Keratinocyte (primary cell): ENCODE results near the gene NOG. TPM values are rescaled to one million over a fixed set of nuclear protein-coding genes. Genes with fewer than 3 reads are reported as not detected.

Source experiments
- DNase-seq: peaks from one replicate; pipeline ENCODE4 v3.0.0-alpha.2; 2011; ENCODE audit warnings: low read depth, missing footprints, low spot score
- FAIRE-seq: peaks from 2 replicates; lab custom pipeline; 2011; peaks lifted over from hg19 to GRCh38; lab: Jason Lieb, UNC
- H2AFZ ChIP-seq: 2 replicates; pipeline ENCODE4 v1.6.0; 2012; ENCODE audit warnings: low read length, control low read depth, inconsistent platforms; ENCODE audit not compliant: control insufficient read depth
- H3K27ac ChIP-seq: 2 replicates; pipeline ENCODE4 v1.5.1; 2011; ENCODE audit warnings: low read length; ENCODE audit not compliant: control insufficient read depth, insufficient read depth
- H3K27me3 ChIP-seq: 3 replicates; pipeline ENCODE4 v1.6.0; 2011; ENCODE audit warnings: low read length; ENCODE audit not compliant: control insufficient read depth, insufficient read depth; ENCODE audit errors: extremely low read depth
- H3K36me3 ChIP-seq, 2 experiments: 2 replicates in 1 of 2; 3 replicates in 1 of 2; pipeline ENCODE4 v1.5.1; 2011; ENCODE audit warnings: low read length in 2 of 2, mild to moderate bottlenecking in 1 of 2; ENCODE audit not compliant: control insufficient read depth in 2 of 2, insufficient read depth in 2 of 2; ENCODE audit errors: extremely low read depth in 1 of 2
- H3K4me1 ChIP-seq: 3 replicates; pipeline ENCODE4 v1.5.1; 2011; ENCODE audit warnings: low read length; ENCODE audit not compliant: control insufficient read depth, insufficient read depth; ENCODE audit errors: extremely low read depth
- H3K4me2 ChIP-seq: 3 replicates; pipeline ENCODE4 v1.6.0; 2011; ENCODE audit warnings: low read depth, low read length; ENCODE audit not compliant: control insufficient read depth, insufficient read depth; ENCODE audit errors: extremely low read depth
- H3K4me3 ChIP-seq, 3 experiments: fragments of 200-600 bp in 1 of 3; sonication (generic) in 1 of 3; 2 replicates in 2 of 3; 3 replicates in 1 of 3; pipeline ENCODE4 v1.5.1; 2011 to 2016; ENCODE audit warnings: low read length in 3 of 3, mild to moderate bottlenecking in 3 of 3, control low read depth in 2 of 3, inconsistent platforms in 1 of 3, low read depth in 1 of 3, mixed read lengths in 1 of 3, mixed run types in 1 of 3, moderate library complexity in 1 of 3; ENCODE audit not compliant: control insufficient read depth in 2 of 3, insufficient read depth in 2 of 3; ENCODE audit errors: extremely low read depth in 1 of 3
- H3K79me2 ChIP-seq: 2 replicates; pipeline ENCODE4 v1.6.0; 2012; ENCODE audit warnings: low read length; ENCODE audit not compliant: control insufficient read depth, insufficient read depth
- H3K9ac ChIP-seq: 3 replicates; pipeline ENCODE4 v1.6.0; 2011; ENCODE audit warnings: low read length; ENCODE audit not compliant: control insufficient read depth, insufficient read depth; ENCODE audit errors: extremely low read depth
- H3K9me1 ChIP-seq: 3 replicates; pipeline ENCODE4 v1.6.0; 2011; ENCODE audit warnings: low read length; ENCODE audit not compliant: control insufficient read depth, insufficient read depth; ENCODE audit errors: extremely low read depth
- H3K9me3 ChIP-seq: 2 replicates; pipeline ENCODE4 v1.5.1; 2012; ENCODE audit warnings: low read depth, low read length; ENCODE audit not compliant: control insufficient read depth
- H4K20me1 ChIP-seq: 3 replicates; pipeline ENCODE4 v1.6.0; 2011; ENCODE audit warnings: low read length; ENCODE audit not compliant: control insufficient read depth, insufficient read depth; ENCODE audit errors: extremely low read depth
- EZH2 ChIP-seq: IDR thresholded peaks from one replicate; pipeline ENCODE4 v1.6.1; 2012; ENCODE audit warnings: inconsistent platforms, mild to moderate bottlenecking, low read length, moderate library complexity
- dilution Hi-C: fragments of 300-500 bp; cut with MboI; formaldehyde crosslinking; loops from one replicate; pipeline ENCODE4 v1.7.0; 2020; ENCODE audit warnings: low sequenced_read_pairs; ENCODE audit not compliant: extremely low pct_ligation_motif_present
- polyA plus RNA-seq, 5 experiments: library from polyadenylated mRNA; depleted of rRNA in 3 of 5; stranded (reverse) in 3 of 5; stranded (forward) in 1 of 5; unstranded in 1 of 5; fragments of >200 nt; gene quantifications; 1 replicate in 1 of 5; 2 replicates in 3 of 5; 3 replicates in 1 of 5; pipeline versions ENCODE4 v1.2.1 to v1.2.3, GENCODE V29; 2011 to 2012; ENCODE audit warnings: missing spikeins in 2 of 5, low read depth in 1 of 5, low replicate concordance in 1 of 5
- TF ChIP-seq, protein P1 (sequence below), 3 experiments: IDR thresholded peaks in 1 of 3; conservative IDR thresholded peaks in 1 of 3; optimal IDR thresholded peaks in 1 of 3; 2 replicates in 2 of 3; 3 replicates in 1 of 3; pipeline versions ENCODE3 to v1.5.1; 2011; ENCODE audit warnings: low read length in 3 of 3, mild to moderate bottlenecking in 3 of 3, moderate library complexity in 2 of 3, control low read depth in 1 of 3, inconsistent platforms in 1 of 3; ENCODE audit not compliant: insufficient read depth in 2 of 3; ENCODE audit errors: extremely low read depth in 1 of 3

The NOG gene
- polyA plus RNA-seq, 1 donor (not counting 4 experiments of a cell fraction or from before 2014, with no cell fraction given) = 0.68 TPM

- no peak overlapping the region for H2AFZ ChIP-seq
- no peak overlapping the region for H3K9ac ChIP-seq
- DNase-seq = no peak
- H3K79me2 ChIP-seq = no peaks in the 10 kb centered on the region
- dilution Hi-C loops = no loop called here
- no peaks in the 10 kb centered on the region for H3K36me3 ChIP-seq
- H3K4me1 ChIP-seq = no peaks in the 10 kb centered on the region
- no peak for FAIRE-seq
- no peaks in the 10 kb centered on the region for H3K9me1 ChIP-seq
- H3K27ac ChIP-seq = no peak overlapping the region
- H3K4me2 ChIP-seq = no peak overlapping the region
- no peaks in the 10 kb centered on the region for H4K20me1 ChIP-seq
- no peaks in the 10 kb centered on the region for H3K9me3 ChIP-seq
- H3K27me3 ChIP-seq = peaks cover 8% of the 10 kb centered on the region
- no peak overlapping the region for H3K4me3 ChIP-seq
- no peak for TF ChIP-seq EZH2
- TF ChIP-seq, protein P1, sequence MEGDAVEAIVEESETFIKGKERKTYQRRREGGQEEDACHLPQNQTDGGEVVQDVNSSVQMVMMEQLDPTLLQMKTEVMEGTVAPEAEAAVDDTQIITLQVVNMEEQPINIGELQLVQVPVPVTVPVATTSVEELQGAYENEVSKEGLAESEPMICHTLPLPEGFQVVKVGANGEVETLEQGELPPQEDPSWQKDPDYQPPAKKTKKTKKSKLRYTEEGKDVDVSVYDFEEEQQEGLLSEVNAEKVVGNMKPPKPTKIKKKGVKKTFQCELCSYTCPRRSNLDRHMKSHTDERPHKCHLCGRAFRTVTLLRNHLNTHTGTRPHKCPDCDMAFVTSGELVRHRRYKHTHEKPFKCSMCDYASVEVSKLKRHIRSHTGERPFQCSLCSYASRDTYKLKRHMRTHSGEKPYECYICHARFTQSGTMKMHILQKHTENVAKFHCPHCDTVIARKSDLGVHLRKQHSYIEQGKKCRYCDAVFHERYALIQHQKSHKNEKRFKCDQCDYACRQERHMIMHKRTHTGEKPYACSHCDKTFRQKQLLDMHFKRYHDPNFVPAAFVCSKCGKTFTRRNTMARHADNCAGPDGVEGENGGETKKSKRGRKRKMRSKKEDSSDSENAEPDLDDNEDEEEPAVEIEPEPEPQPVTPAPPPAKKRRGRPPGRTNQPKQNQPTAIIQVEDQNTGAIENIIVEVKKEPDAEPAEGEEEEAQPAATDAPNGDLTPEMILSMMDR (optimal IDR thresholded peaks at IDR 0.05 in 1 of 3, IDR thresholded peaks at IDR 0.05 in 1 of 3, conservative IDR thresholded peaks at IDR 0.05 in 1 of 3; ENCODE audit: extremely low read depth in 1 of 3, insufficient read depth in 2 of 3, low read length in 3 of 3) = no peak
Measured at GRCh38 chr17:56630202-56630601, 36.7 kb downstream of the NOG start.

- dilution Hi-C loops = no loop called here
- no peak for FAIRE-seq
- no peak overlapping the region for H3K4me2 ChIP-seq
- no peaks in the 10 kb centered on the region for H3K4me1 ChIP-seq
- no peak overlapping the region for H3K9ac ChIP-seq
- H3K27me3 ChIP-seq = peaks cover 23% of the 10 kb centered on the region
- H3K36me3 ChIP-seq = no peaks in the 10 kb centered on the region
- no peaks in the 10 kb centered on the region for H3K9me1 ChIP-seq
- H3K79me2 ChIP-seq = no peaks in the 10 kb centered on the region
- no peak for DNase-seq
- no peak overlapping the region for H3K27ac ChIP-seq
- H3K4me3 ChIP-seq = no peak overlapping the region
- no peaks in the 10 kb centered on the region for H4K20me1 ChIP-seq
- no peaks in the 10 kb centered on the region for H3K9me3 ChIP-seq
- TF ChIP-seq, protein P1 (optimal IDR thresholded peaks at IDR 0.05 in 1 of 3, IDR thresholded peaks at IDR 0.05 in 1 of 3, conservative IDR thresholded peaks at IDR 0.05 in 1 of 3; ENCODE audit: extremely low read depth in 1 of 3, insufficient read depth in 2 of 3, low read length in 3 of 3) = no peak
- no peak for TF ChIP-seq EZH2
- no peak overlapping the region for H2AFZ ChIP-seq
Measured at GRCh38 chr17:56633681-56634080, 40.2 kb downstream of the NOG start.
